ENCODE measurements around the gene C2CD3.

DNA sequence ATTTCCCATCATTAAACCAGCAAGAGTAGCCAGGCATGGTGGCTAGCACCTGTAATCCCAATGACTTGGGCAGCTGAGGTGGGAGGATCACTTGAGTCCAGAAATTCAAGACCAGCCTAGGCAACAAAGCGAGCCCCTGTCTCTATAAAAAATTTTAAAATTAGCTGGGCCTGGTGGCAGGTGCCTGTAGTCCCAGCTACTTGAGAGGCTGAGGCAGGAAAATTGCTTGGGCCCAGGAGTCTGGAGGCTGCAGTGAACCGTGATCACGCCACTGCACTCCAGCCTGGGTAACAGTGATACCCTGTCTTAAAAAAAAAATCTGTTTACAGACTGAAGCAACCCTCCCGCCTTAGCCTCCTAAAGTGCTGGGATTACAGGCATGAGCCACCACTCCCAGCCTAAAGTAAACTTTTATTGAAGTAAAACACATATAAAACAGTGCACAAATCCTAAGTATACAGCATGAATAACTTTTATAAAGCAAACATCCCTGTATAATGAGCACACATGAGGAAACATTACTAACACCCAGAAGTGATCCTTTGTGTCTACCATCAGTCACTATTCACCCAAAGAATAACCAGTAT is 174.5 kb downstream of the C2CD3 start:
- TF ChIP-seq, protein P1, sequence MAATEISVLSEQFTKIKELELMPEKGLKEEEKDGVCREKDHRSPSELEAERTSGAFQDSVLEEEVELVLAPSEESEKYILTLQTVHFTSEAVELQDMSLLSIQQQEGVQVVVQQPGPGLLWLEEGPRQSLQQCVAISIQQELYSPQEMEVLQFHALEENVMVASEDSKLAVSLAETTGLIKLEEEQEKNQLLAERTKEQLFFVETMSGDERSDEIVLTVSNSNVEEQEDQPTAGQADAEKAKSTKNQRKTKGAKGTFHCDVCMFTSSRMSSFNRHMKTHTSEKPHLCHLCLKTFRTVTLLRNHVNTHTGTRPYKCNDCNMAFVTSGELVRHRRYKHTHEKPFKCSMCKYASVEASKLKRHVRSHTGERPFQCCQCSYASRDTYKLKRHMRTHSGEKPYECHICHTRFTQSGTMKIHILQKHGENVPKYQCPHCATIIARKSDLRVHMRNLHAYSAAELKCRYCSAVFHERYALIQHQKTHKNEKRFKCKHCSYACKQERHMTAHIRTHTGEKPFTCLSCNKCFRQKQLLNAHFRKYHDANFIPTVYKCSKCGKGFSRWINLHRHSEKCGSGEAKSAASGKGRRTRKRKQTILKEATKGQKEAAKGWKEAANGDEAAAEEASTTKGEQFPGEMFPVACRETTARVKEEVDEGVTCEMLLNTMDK (IDR thresholded peaks at IDR 0.05; ENCODE audit: borderline replicate concordance, insufficient read depth, low read depth, low read length, poor library complexity, severe bottlenecking), result no peak
- TF ChIP-seq GABPB1 (CRISPR knock-in tag; IDR thresholded peaks at IDR 0.05), result no peak
- TF ChIP-seq, protein P2, sequence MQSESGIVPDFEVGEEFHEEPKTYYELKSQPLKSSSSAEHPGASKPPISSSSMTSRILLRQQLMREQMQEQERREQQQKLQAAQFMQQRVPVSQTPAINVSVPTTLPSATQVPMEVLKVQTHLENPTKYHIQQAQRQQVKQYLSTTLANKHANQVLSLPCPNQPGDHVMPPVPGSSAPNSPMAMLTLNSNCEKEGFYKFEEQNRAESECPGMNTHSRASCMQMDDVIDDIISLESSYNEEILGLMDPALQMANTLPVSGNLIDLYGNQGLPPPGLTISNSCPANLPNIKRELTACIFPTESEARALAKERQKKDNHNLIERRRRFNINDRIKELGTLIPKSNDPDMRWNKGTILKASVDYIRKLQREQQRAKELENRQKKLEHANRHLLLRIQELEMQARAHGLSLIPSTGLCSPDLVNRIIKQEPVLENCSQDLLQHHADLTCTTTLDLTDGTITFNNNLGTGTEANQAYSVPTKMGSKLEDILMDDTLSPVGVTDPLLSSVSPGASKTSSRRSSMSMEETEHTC (IDR thresholded peaks at IDR 0.05), result no peak
